ENCODE data around the gene EMP3. TPM values are rescaled to one million over a fixed set of nuclear protein-coding genes. Genes with fewer than 3 reads are reported as not detected.

The EMP3 gene
- total RNA-seq, 4 donors from 2014 or later, result 36.3 to 74.2 (median 56.5) TPM

- Histone ChIP-seq H3K4me3 (no peak overlapping the region), H3K4me1 (peaks cover 0 to 7% (median 0%) of the 10 kb centered on the region in 3 donors), H3K27ac (no peak overlapping the region), H3K27me3 (no peaks in the 10 kb centered on the region), H3K9me3 (no peaks in the 10 kb centered on the region), H3K36me3 (peaks cover 0 to 10% of the 10 kb centered on the region in 2 donors)
- TF ChIP-seq CTCF (IDR thresholded peaks at IDR 0.05) (peak in 3 of 4 experiments; percentile 35 to 77 (median 55)), EP300 (IDR thresholded peaks at IDR 0.05) (no peak), POLR2A (IDR thresholded peaks at IDR 0.05) (no peak), POLR2AphosphoS5 (IDR thresholded peaks at IDR 0.05) (no peak)
- 20 to 40% methylated on average over 2 to 6 of the region's 8 CpGs for WGBS, 2 donors (ENCODE audit: low coverage in 1 of 2)
- ATAC-seq, result peak; percentile 46
Measured at GRCh38 chr19:48351341-48351752, 26.0 kb downstream of the EMP3 start.

GRCh38 chr19:48353677-48354076 is 28.3 kb downstream of the EMP3 start:
- Histone ChIP-seq H3K36me3 (peaks cover 0 to 14% of the 10 kb centered on the region in 2 donors), H3K27ac (no peak overlapping the region), H3K4me1 (no peaks in the 10 kb centered on the region), H3K27me3 (no peaks in the 10 kb centered on the region), H3K9me3 (no peaks in the 10 kb centered on the region), H3K4me3 (no peak overlapping the region)
- no peak for TF ChIP-seq EP300 (IDR thresholded peaks at IDR 0.05)
- no peak for ATAC-seq
- WGBS, 2 donors (ENCODE audit: low coverage in 1 of 2), result 92 to 100% methylated on average over 1 to 5 of the region's 5 CpGs

- H3K27ac ChIP-seq, result no peak overlapping the region
- H3K4me3 ChIP-seq, result no peak overlapping the region
- no peak for ATAC-seq
- no peaks in the 10 kb centered on the region for H3K4me1 ChIP-seq
- H3K9me3 ChIP-seq, result no peaks in the 10 kb centered on the region
- WGBS, 2 donors (ENCODE audit: low coverage in 1 of 2), result 84 to 87% methylated on average over 6 to 14 of the region's 15 CpGs
- H3K27me3 ChIP-seq, result no peaks in the 10 kb centered on the region
- TF ChIP-seq CTCF (IDR thresholded peaks at IDR 0.05), result no peak
- no peak for TF ChIP-seq EP300 (IDR thresholded peaks at IDR 0.05)
- TF ChIP-seq POLR2A (IDR thresholded peaks at IDR 0.05), result no peak
- TF ChIP-seq POLR2AphosphoS5 (IDR thresholded peaks at IDR 0.05), result no peak
- peaks cover 0 to 20% of the 10 kb centered on the region in 2 donors for H3K36me3 ChIP-seq
Measured at GRCh38 chr19:48354332-48354992, 29.1 kb downstream of the EMP3 start.

GRCh38 chr19:48355365-48355954 is 30.1 kb downstream of the EMP3 start:
- no peak overlapping the region for H3K27ac ChIP-seq
- no peak overlapping the region for H3K4me3 ChIP-seq
- H3K9me3 ChIP-seq, result no peaks in the 10 kb centered on the region
- no peaks in the 10 kb centered on the region for H3K4me1 ChIP-seq
- no peaks in the 10 kb centered on the region for H3K27me3 ChIP-seq
- peaks cover 0 to 28% of the 10 kb centered on the region in 2 donors for H3K36me3 ChIP-seq
- TF ChIP-seq POLR2A (IDR thresholded peaks at IDR 0.05) (no peak), CTCF (IDR thresholded peaks at IDR 0.05) (no peak), EP300 (IDR thresholded peaks at IDR 0.05) (no peak), POLR2AphosphoS5 (IDR thresholded peaks at IDR 0.05) (no peak)
- WGBS, 2 donors (ENCODE audit: low coverage in 1 of 2), result 78 to 94% methylated on average over 3 to 4 of the region's 12 CpGs
- ATAC-seq, result no peak

- TF ChIP-seq CTCF (IDR thresholded peaks at IDR 0.05) (no peak), POLR2AphosphoS5 (IDR thresholded peaks at IDR 0.05) (no peak), EP300 (IDR thresholded peaks at IDR 0.05) (no peak), POLR2A (IDR thresholded peaks at IDR 0.05) (no peak)
Measured at GRCh38 chr19:48359123-48359522, 33.8 kb downstream of the EMP3 start.

More at GRCh38 chr19:48359123-48359522, 33.8 kb downstream of the EMP3 start:
- 91 to 100% methylated on average over 3 of the region's 5 CpGs for WGBS, 2 donors (ENCODE audit: low coverage in 1 of 2)
- Histone ChIP-seq H3K27ac (no peak overlapping the region), H3K9me3 (no peaks in the 10 kb centered on the region), H3K4me1 (peaks cover 0 to 13% (median 0%) of the 10 kb centered on the region in 3 donors), H3K27me3 (no peaks in the 10 kb centered on the region), H3K4me3 (no peak overlapping the region), H3K36me3 (peaks cover 0 to 28% of the 10 kb centered on the region in 2 donors)
- no peak for ATAC-seq

Measured in gastroesophageal sphincter (tissue), 4 donors.